ENCODE measurements around the gene MGLL.

GRCh38 chr3:127748754-127749327 is 73.5 kb downstream of the MGLL start:
- TF ChIP-seq, protein P1, sequence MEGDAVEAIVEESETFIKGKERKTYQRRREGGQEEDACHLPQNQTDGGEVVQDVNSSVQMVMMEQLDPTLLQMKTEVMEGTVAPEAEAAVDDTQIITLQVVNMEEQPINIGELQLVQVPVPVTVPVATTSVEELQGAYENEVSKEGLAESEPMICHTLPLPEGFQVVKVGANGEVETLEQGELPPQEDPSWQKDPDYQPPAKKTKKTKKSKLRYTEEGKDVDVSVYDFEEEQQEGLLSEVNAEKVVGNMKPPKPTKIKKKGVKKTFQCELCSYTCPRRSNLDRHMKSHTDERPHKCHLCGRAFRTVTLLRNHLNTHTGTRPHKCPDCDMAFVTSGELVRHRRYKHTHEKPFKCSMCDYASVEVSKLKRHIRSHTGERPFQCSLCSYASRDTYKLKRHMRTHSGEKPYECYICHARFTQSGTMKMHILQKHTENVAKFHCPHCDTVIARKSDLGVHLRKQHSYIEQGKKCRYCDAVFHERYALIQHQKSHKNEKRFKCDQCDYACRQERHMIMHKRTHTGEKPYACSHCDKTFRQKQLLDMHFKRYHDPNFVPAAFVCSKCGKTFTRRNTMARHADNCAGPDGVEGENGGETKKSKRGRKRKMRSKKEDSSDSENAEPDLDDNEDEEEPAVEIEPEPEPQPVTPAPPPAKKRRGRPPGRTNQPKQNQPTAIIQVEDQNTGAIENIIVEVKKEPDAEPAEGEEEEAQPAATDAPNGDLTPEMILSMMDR (conservative IDR thresholded peaks at IDR 0.05), result no peak
- TF ChIP-seq ZFX (IDR thresholded peaks at IDR 0.05), result no peak

All from C4-2B (cell line).